Nephron progenitor cell (in vitro differentiated cells): ENCODE measurements around the gene CRYBG2.

Source experiments
- DNase-seq: peaks from one replicate; pipeline ENCODE4 v3.0.0; 2021
- H3K27ac Mint-ChIP-seq: 2 replicates; pipeline ENCODE4 v1.8.0; 2021; ENCODE audit warnings: mild to moderate bottlenecking, moderate library complexity, mixed read lengths
- H3K27me3 Mint-ChIP-seq: 2 replicates; pipeline ENCODE4 v1.8.0; 2021; ENCODE audit warnings: mild to moderate bottlenecking, low read depth, mixed read lengths; ENCODE audit not compliant: poor library complexity
- H3K36me3 Mint-ChIP-seq: 2 replicates; pipeline ENCODE4 v1.8.0; 2021; ENCODE audit warnings: low read depth, mixed read lengths
- H3K4me1 Mint-ChIP-seq: 2 replicates; pipeline ENCODE4 v1.8.0; 2021; ENCODE audit warnings: mixed read lengths
- H3K4me3 Mint-ChIP-seq: 2 replicates; pipeline ENCODE4 v1.8.0; 2021; ENCODE audit warnings: mild to moderate bottlenecking, moderate library complexity, mixed read lengths
- H3K9me3 Mint-ChIP-seq: 2 replicates; pipeline ENCODE4 v1.8.0; 2021; ENCODE audit warnings: mild to moderate bottlenecking, moderate library complexity, mixed read lengths
- CTCF ChIP-seq: fragments of 200-600 bp; sonication (generic); IDR thresholded peaks from 2 replicates; pipeline ENCODE4 v1.5.0; 2021; ENCODE audit warnings: antibody characterized with exemption

CRYBG2 gene

GRCh38 chr1:26276432-26276838, 77.5 kb downstream of the CRYBG2 start:
- Mint-ChIP-seq H3K9me3 (no peaks in the 10 kb centered on the region), H3K4me1 (peaks cover 53% of the 10 kb centered on the region), H3K27ac (no peak overlapping the region), H3K4me3 (no peak overlapping the region), H3K27me3 (peaks cover 5% of the 10 kb centered on the region), H3K36me3 (peaks cover 59% of the 10 kb centered on the region)
- no peak for DNase-seq
- TF ChIP-seq CTCF, result no peak

- DNase-seq, result peak; percentile 85
- Mint-ChIP-seq H3K36me3 (peaks cover 63% of the 10 kb centered on the region), H3K27ac (peak overlapping the region; percentile 96), H3K27me3 (peaks cover 5% of the 10 kb centered on the region), H3K4me1 (peaks cover 46% of the 10 kb centered on the region), H3K9me3 (no peaks in the 10 kb centered on the region), H3K4me3 (peak overlapping the region; percentile 41)
- peak; percentile 73 for TF ChIP-seq CTCF
Measured at GRCh38 chr1:26275580-26276431, 78.1 kb downstream of the CRYBG2 start.

DNA sequence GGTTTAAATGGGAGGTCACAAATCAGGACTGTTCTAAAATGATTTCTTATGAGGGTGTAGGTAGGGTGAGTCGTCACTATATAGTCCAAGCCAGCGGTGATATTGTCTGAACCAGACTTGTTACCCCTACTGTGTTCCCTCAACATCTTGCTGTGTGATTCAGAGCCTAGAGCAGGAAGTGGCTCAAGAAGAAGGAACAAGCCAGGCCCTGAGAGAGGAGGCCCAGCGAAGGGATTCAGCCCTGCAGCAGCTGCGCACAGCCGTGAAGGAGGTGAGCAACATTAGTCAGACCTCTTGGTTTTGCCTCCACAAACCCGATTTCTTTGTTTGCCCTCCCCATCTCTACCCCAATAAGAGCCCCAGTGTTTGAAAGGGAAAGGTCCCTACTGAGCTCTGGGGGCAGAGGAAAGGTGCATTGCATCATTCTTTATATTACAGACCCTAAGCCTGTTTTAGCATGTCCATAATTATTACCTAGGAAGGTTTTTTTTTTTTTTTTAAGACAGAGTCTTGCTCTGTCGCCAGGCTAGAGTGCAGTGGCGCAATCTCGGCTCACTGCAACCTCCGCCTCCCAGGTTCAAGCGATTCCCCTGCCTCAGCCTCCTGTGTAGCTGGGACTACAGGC, 79.0 kb downstream of the CRYBG2 start:
- H3K4me3 Mint-ChIP-seq, result no peak overlapping the region
- DNase-seq, result no peak
- no peak for TF ChIP-seq CTCF
- no peaks in the 10 kb centered on the region for H3K9me3 Mint-ChIP-seq
- peaks cover 5% of the 10 kb centered on the region for H3K27me3 Mint-ChIP-seq
- no peak overlapping the region for H3K27ac Mint-ChIP-seq
- H3K4me1 Mint-ChIP-seq, result peaks cover 41% of the 10 kb centered on the region
- peaks cover 71% of the 10 kb centered on the region for H3K36me3 Mint-ChIP-seq
